Measurements from ENCODE around the gene DDX41.

GRCh38 chr5:177531209-177531940, 14.6 kb upstream of the DDX41 start:
- TF ChIP-seq CTCF (IDR thresholded peaks at IDR 0.05) (no peak), POLR2A (IDR thresholded peaks at IDR 0.05) (no peak), EP300 (IDR thresholded peaks at IDR 0.05) (no peak), POLR2AphosphoS5 (IDR thresholded peaks at IDR 0.05) (no peak)

Data from sigmoid colon (tissue), 4 donors.